Hematopoietic multipotent progenitor cell treated with erythropoietin and hydrocortisone succinate and interleukin-3 and kit ligand, for 6 days (in vitro differentiated cells): ENCODE measurements around the gene MRPL51.

ENCODE experiments used
- DNase-seq: peaks from one replicate; pipeline ENCODE4 v3.0.0-alpha.2; 2015

Gene MRPL51

GRCh38 chr12:6492838-6493496 is at the start of gene MRPL51:
Gene MRPL51, minus strand, starts transcription at chr12:6493262. Its CDS starts 126 bp downstream, at chr12:6493136.
- DNase-seq: peak; percentile 98

GRCh38 chr12:6542209-6543009 is 49.3 kb upstream of the MRPL51 start:
- no peak for DNase-seq

DNA sequence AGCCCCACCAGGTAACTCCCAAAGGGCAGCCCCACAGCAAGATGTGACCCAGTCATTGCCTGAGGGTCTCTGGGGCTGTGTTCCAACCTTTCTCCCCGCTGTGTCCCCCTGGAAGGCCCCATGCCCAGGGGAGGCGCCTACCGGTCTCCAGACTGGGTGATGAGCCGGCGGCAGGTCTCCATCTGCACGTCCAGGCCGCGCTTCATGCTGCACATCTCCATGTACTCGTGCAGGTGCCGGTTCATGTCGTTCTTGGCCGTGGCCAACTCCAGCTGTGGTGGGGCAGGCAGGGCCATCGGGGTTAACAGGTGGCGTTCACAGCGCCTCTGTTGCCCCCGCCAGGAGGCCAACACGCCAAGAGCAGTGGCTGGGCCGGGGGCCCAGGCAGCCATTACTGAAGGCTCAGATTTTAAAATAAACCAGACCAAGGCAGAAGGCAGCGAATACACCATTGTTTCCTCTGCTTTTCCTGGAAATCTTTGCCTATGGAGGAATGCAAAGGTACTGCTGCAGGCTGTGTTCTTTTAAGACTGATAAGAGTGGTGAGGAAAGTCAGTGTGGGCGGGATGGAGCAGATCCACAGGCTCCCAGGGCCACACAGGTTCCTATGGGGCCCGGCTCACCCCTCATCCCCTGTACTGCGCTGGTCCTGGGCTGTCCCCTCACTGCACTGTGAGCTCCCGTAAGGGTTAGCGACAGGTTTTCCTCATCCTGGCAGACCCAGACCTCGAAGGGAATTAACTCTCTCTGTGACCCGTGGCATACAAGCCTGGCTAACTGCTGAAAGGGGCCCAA is 48.5 kb upstream of the MRPL51 start:
- no peak for DNase-seq

GRCh38 chr12:6540181-6540877 is 47.3 kb upstream of the MRPL51 start:
- DNase-seq: peak; percentile 78

GRCh38 chr12:6539707-6540134 is 46.7 kb upstream of the MRPL51 start:
- no peak for DNase-seq

GRCh38 chr12:6539314-6539682 is 46.2 kb upstream of the MRPL51 start:
- peak; percentile 29 for DNase-seq

DNA sequence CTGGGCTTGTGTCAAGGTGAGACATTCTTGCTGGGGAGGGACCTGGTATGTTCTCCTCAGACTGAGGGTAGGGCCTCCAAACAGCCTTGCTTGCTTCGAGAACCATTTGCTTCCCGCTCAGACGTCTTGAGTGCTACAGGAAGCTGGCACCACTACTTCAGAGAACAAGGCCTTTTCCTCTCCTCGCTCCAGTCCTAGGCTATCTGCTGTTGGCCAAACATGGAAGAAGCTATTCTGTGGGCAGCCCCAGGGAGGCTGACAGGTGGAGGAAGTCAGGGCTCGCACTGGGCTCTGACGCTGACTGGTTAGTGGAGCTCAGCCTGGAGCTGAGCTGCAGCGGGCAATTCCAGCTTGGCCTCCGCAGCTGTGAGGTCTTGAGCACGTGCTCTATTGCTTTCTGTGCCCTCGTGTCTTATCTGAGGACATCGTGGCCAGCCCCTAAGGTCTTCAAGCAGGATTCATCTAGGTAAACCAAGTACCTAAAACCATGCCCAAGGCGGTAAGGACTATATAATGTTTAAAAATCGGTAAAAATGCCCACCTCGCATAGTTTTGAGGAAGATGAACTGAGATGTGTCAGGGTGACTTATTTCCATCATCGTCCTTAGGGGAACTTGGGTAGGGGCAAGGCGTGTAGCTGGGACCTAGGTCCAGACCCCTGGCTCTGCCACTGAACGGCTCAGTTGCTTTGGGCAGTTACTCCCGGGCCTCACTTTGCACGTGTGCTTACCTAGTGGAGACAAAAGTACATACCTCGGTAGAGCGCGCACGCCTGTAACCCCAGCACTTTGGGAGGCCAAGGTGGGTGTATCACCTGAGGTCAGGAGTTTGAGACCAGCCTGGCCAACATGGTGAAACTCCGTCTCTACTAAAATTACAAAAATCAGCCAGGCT is 45.6 kb upstream of the MRPL51 start:
- DNase-seq: peak; percentile 54

DNA sequence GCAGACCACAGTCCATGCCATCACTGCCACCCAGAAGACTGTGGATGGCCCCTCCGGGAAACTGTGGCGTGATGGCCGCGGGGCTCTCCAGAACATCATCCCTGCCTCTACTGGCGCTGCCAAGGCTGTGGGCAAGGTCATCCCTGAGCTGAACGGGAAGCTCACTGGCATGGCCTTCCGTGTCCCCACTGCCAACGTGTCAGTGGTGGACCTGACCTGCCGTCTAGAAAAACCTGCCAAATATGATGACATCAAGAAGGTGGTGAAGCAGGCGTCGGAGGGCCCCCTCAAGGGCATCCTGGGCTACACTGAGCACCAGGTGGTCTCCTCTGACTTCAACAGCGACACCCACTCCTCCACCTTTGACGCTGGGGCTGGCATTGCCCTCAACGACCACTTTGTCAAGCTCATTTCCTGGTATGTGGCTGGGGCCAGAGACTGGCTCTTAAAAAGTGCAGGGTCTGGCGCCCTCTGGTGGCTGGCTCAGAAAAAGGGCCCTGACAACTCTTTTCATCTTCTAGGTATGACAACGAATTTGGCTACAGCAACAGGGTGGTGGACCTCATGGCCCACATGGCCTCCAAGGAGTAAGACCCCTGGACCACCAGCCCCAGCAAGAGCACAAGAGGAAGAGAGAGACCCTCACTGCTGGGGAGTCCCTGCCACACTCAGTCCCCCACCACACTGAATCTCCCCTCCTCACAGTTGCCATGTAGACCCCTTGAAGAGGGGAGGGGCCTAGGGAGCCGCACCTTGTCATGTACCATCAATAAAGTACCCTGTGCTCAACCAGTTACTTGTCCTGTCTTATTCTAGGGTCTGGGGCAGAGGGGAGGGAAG is 44.7 kb upstream of the MRPL51 start:
- DNase-seq: peak; percentile 90

GRCh38 chr12:6536894-6537579 is 44.0 kb upstream of the MRPL51 start:
- DNase-seq: no peak

- DNase-seq: no peak
These were observed 43.1 kb upstream of the MRPL51 start for GRCh38 chr12:6535960-6536847.

DNA sequence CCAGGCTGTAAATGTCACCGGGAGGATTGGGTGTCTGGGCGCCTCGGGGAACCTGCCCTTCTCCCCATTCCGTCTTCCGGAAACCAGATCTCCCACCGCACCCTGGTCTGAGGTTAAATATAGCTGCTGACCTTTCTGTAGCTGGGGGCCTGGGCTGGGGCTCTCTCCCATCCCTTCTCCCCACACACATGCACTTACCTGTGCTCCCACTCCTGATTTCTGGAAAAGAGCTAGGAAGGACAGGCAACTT is 42.6 kb upstream of the MRPL51 start:
- no peak for DNase-seq

- DNase-seq: peak; percentile 78
These were observed 42.1 kb upstream of the MRPL51 start for GRCh38 chr12:6534945-6535696.

GRCh38 chr12:6534695-6534944 is 41.6 kb upstream of the MRPL51 start:
- DNase-seq: no peak

- peak; percentile 99 for DNase-seq
These were observed 41.0 kb upstream of the MRPL51 start, which contains the start of gene GAPDH for GRCh38 chr12:6533923-6534694. Gene GAPDH, plus strand, starts transcription at chr12:6534517. Its CDS starts 316 bp downstream, at chr12:6534833.

DNA sequence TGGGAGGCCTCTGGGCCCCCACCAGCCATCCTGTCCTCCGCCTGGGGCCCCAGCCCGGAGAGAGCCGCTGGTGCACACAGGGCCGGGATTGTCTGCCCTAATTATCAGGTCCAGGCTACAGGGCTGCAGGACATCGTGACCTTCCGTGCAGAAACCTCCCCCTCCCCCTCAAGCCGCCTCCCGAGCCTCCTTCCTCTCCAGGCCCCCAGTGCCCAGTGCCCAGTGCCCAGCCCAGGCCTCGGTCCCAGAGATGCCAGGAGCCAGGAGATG is 40.5 kb upstream of the MRPL51 start:
- no peak for DNase-seq

GRCh38 chr12:6532927-6533652 is 40.0 kb upstream of the MRPL51 start:
- DNase-seq: peak; percentile 77

- DNase-seq: peak; percentile 96
These were observed 39.2 kb upstream of the MRPL51 start for GRCh38 chr12:6532051-6532926.
